ENCODE results near the gene LIM2. TPM values are rescaled to one million over a fixed set of nuclear protein-coding genes. Genes with fewer than 3 reads are reported as not detected.
A peak's percentile ranks its signal among the peaks of the same experiment; 100 is the strongest.
"Not testable (repeated sequence)": the region's sequence is repeated elsewhere in the genome, so short reads cannot be mapped to it uniquely, and the experiment has no call there.

Gene LIM2
- total RNA-seq, 2 experiments from 2014 or later: not detected

GRCh38 chr19:51422053-51422448 lies 34.3 kb upstream of the LIM2 start:
- no peaks in the 10 kb centered on the region for H3K36me3 Mint-ChIP-seq (ENCODE audit: low read depth)
- H3K27ac Mint-ChIP-seq: no peak overlapping the region
- H3K4me1 Mint-ChIP-seq (ENCODE audit: low read depth): no peaks in the 10 kb centered on the region
- Histone ChIP-seq H3K4me3 (ENCODE audit: low read length) (no peak overlapping the region), H3K4me1 (ENCODE audit: insufficient read depth, low read length) (peaks cover 16% of the 10 kb centered on the region), H3K9me3 (ENCODE audit: control insufficient read depth in 1 of 2, insufficient read depth in 1 of 2, low read length in 2 of 2) (peaks cover 0 to 5% of the 10 kb centered on the region in 2 experiments), H3K36me3 (ENCODE audit: insufficient read depth, low read length) (no peaks in the 10 kb centered on the region), H3K27ac (ENCODE audit: low read depth in 1 of 2, low read length in 2 of 2) (no peak overlapping the region), H3K27me3 (ENCODE audit: control insufficient read depth in 1 of 2, insufficient read depth in 2 of 2, low read length in 2 of 2) (peaks cover 7 to 13% of the 10 kb centered on the region in 2 experiments)
- peak; percentile 79 for ATAC-seq (ENCODE audit: poor library complexity)
- intact Hi-C loops (cut with DNase I, micrococcal nuclease): loop anchor here (1.0 to 5.0 kb wide), 7 partner anchors 17 to 235 kb away; no protein-coding TSS in a partner anchor
- CTCF ChIA-PET: interaction anchor here (0.6 to 1.6 kb wide), 10 partner anchors 13 to 91 kb away, joined by 3 to 8 read pairs (median 4); partner anchors contain the start of gene VSIG10L
- no peaks in the 10 kb centered on the region for H3K9me3 Mint-ChIP-seq
- H3K27me3 Mint-ChIP-seq: peaks cover 35% of the 10 kb centered on the region
- POLR2A ChIA-PET: interaction anchor here (0.8 kb wide), 1 partner anchor 19 kb away, joined by 6 read pairs; no protein-coding TSS in a partner anchor
- peak; percentile 61 to 89 (median 78) for DNase-seq
- H3K4me3 Mint-ChIP-seq: no peak overlapping the region
- peak; percentile 96 for TF ChIP-seq CTCF (IDR thresholded peaks at IDR 0.05)

- TF ChIP-seq CTCF (IDR thresholded peaks at IDR 0.05): no peak
- CTCF ChIA-PET: interaction anchor here (0.6 to 1.6 kb wide), 10 partner anchors 13 to 92 kb away, joined by 3 to 8 read pairs (median 4); partner anchors contain the start of gene VSIG10L
- Histone ChIP-seq H3K4me3 (ENCODE audit: low read length) (no peak overlapping the region), H3K27ac (ENCODE audit: low read depth in 1 of 2, low read length in 2 of 2) (no peak overlapping the region), H3K27me3 (ENCODE audit: control insufficient read depth in 1 of 2, insufficient read depth in 2 of 2, low read length in 2 of 2) (peaks cover 7 to 13% of the 10 kb centered on the region in 2 experiments), H3K9me3 (ENCODE audit: control insufficient read depth in 1 of 2, insufficient read depth in 1 of 2, low read length in 2 of 2) (peaks cover 0 to 5% of the 10 kb centered on the region in 2 experiments), H3K36me3 (ENCODE audit: insufficient read depth, low read length) (no peaks in the 10 kb centered on the region), H3K4me1 (ENCODE audit: insufficient read depth, low read length) (peaks cover 16% of the 10 kb centered on the region)
- DNase-seq (no peak), ATAC-seq (ENCODE audit: poor library complexity) (no peak)
- intact Hi-C loops (cut with DNase I, micrococcal nuclease): loop anchor here (1.0 to 5.0 kb wide), 7 partner anchors 18 to 236 kb away; no protein-coding TSS in a partner anchor
- H3K9me3 Mint-ChIP-seq: no peaks in the 10 kb centered on the region
- H3K36me3 Mint-ChIP-seq (ENCODE audit: low read depth): no peaks in the 10 kb centered on the region
- no peak overlapping the region for H3K27ac Mint-ChIP-seq
- H3K4me3 Mint-ChIP-seq: no peak overlapping the region
- H3K4me1 Mint-ChIP-seq (ENCODE audit: low read depth): no peaks in the 10 kb centered on the region
- POLR2A ChIA-PET: interaction anchor here (0.8 kb wide), 1 partner anchor 20 kb away, joined by 6 read pairs; no protein-coding TSS in a partner anchor
- peaks cover 35% of the 10 kb centered on the region for H3K27me3 Mint-ChIP-seq
These were observed 33.7 kb upstream of the LIM2 start for GRCh38 chr19:51421229-51422052.

- H3K9me3 ChIP-seq (ENCODE audit: control insufficient read depth in 1 of 2, insufficient read depth in 1 of 2, low read length in 2 of 2); H3K36me3 Mint-ChIP-seq (ENCODE audit: low read depth); DNase-seq; H3K36me3 ChIP-seq (ENCODE audit: insufficient read depth, low read length); H3K27ac ChIP-seq (ENCODE audit: low read depth in 1 of 2, low read length in 2 of 2); ATAC-seq (ENCODE audit: poor library complexity); H3K9me3 Mint-ChIP-seq; H3K27ac Mint-ChIP-seq; H3K4me1 Mint-ChIP-seq (ENCODE audit: low read depth); POLR2A ChIA-PET; H3K4me3 ChIP-seq (ENCODE audit: low read length); H3K4me3 Mint-ChIP-seq: not testable (repeated sequence)
- Histone ChIP-seq H3K27me3 (ENCODE audit: control insufficient read depth in 1 of 2, insufficient read depth in 2 of 2, low read length in 2 of 2) (peaks cover 7 to 13% of the 10 kb centered on the region in 2 experiments), H3K4me1 (ENCODE audit: insufficient read depth, low read length) (peaks cover 16% of the 10 kb centered on the region)
- CTCF ChIA-PET: interaction anchor here (1.0 to 1.6 kb wide), 3 partner anchors 14 to 21 kb away, joined by 3 to 8 read pairs (median 5); no protein-coding TSS in a partner anchor
- peaks cover 35% of the 10 kb centered on the region for H3K27me3 Mint-ChIP-seq
- intact Hi-C loops (cut with DNase I, micrococcal nuclease): loop anchor here in 1 of 2 experiments (5.0 kb wide), 1 partner anchor 97 kb away; no protein-coding TSS in a partner anchor
These were observed 32.7 kb upstream of the LIM2 start for GRCh38 chr19:51420511-51420910.
